Measurements from ENCODE around the gene CFAP65.

The CFAP65 gene, protein sequence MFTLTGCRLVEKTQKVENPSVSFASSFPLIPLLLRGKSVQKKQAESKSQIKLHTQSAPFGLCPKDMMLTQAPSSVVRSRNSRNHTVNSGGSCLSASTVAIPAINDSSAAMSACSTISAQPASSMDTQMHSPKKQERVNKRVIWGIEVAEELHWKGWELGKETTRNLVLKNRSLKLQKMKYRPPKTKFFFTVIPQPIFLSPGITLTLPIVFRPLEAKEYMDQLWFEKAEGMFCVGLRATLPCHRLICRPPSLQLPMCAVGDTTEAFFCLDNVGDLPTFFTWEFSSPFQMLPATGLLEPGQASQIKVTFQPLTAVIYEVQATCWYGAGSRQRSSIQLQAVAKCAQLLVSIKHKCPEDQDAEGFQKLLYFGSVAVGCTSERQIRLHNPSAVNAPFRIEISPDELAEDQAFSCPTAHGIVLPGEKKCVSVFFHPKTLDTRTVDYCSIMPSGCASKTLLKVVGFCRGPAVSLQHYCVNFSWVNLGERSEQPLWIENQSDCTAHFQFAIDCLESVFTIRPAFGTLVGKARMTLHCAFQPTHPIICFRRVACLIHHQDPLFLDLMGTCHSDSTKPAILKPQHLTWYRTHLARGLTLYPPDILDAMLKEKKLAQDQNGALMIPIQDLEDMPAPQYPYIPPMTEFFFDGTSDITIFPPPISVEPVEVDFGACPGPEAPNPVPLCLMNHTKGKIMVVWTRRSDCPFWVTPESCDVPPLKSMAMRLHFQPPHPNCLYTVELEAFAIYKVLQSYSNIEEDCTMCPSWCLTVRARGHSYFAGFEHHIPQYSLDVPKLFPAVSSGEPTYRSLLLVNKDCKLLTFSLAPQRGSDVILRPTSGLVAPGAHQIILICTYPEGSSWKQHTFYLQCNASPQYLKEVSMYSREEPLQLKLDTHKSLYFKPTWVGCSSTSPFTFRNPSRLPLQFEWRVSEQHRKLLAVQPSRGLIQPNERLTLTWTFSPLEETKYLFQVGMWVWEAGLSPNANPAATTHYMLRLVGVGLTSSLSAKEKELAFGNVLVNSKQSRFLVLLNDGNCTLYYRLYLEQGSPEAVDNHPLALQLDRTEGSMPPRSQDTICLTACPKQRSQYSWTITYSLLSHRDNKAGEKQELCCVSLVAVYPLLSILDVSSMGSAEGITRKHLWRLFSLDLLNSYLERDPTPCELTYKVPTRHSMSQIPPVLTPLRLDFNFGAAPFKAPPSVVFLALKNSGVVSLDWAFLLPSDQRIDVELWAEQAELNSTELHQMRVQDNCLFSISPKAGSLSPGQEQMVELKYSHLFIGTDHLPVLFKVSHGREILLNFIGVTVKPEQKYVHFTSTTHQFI (N-terminal part only)

DNA sequence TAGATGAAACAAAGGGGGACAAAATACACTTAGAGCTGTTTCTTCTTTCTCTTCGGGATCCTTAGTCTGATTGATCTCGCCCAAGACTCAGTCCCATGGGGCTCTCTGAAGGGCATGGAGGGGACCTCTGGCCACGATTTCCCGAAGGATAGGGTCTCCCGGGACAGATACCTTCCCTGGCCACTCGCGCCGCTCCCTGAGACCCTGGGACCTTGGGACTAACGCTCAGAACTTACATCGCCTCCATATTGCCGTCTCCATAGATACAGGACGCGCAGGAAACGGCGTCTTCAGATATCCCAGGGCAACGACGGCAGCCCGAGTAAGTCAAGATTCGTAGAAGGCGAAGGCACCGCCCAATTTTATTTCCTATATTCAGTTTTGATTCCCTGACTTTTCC lies at the start of gene CFAP65:
TSS of gene CFAP65 (minus strand) at position 265 of the 400 bp plus-strand sequence. CDS start 2,468 bp downstream, outside the sequence.
- peak within 1 kb of the TSS; percentile 46 for H3K4me3 ChIP-seq (ENCODE audit: low read depth, low read length)
- TF ChIP-seq, protein P1, sequence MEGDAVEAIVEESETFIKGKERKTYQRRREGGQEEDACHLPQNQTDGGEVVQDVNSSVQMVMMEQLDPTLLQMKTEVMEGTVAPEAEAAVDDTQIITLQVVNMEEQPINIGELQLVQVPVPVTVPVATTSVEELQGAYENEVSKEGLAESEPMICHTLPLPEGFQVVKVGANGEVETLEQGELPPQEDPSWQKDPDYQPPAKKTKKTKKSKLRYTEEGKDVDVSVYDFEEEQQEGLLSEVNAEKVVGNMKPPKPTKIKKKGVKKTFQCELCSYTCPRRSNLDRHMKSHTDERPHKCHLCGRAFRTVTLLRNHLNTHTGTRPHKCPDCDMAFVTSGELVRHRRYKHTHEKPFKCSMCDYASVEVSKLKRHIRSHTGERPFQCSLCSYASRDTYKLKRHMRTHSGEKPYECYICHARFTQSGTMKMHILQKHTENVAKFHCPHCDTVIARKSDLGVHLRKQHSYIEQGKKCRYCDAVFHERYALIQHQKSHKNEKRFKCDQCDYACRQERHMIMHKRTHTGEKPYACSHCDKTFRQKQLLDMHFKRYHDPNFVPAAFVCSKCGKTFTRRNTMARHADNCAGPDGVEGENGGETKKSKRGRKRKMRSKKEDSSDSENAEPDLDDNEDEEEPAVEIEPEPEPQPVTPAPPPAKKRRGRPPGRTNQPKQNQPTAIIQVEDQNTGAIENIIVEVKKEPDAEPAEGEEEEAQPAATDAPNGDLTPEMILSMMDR (IDR thresholded peaks at IDR 0.05; ENCODE audit: low read depth, low read length) = no peak

DNA sequence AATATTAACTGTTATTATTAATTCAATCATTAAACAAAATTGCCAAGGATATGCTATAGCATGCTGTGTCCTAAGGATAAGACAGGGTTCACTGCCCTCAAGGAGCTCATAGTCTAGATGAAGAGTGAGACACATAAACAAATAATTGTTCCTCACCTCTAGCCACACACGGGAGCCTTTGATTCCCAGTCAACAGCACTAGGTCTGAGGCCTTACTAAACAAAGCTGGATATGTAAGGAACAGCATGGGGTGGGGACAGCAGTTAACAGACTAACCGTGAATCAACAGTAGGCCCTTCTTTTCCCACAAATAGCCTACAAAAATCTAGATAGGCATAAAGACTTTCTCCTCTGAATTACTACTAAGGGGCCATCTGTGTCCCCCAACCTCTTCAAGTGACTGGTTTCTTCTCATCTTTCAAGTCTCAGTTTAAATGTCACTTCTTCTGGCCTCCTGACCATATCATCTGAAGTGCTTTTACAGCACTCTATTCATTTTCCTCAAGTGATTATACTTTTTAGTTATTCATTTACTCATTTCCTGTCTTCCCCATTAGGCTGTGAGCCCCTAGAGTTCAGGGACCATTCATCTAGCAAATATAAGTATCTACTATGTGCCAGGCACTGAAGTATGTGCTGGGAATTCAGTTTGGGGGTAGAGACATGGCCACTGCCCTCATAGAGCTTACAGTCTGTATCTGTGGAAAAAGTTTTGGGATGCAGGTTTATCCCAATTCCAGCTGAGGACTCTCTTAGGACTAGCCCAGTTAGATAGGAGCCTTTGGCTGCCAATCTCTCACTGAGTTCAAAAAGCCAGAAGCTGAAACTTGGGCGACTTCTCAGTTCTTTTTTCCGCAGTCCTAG lies 49.4 kb upstream of the CFAP65 start:
- TF ChIP-seq, protein P1 (IDR thresholded peaks at IDR 0.05; ENCODE audit: low read depth, low read length) = no peak
- no peak overlapping the region for H3K4me3 ChIP-seq (ENCODE audit: low read depth, low read length)

DNA sequence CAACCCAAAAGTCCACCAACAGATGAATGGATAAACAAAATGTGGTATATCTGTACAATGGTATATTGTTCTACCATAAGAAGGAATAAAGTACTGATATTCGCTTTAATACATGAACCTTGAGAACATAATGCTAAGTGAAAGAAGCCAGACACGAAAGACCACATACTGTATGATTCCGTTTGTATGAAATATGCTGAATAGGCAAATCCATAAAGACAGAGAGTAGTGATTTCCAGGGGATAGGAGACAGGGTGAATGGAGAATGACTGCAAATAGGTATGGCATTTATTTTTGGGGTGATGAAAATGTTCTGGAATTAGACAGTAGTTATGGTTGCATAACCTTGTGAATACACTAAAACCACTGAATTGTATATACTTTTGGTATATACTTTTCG lies 48.0 kb upstream of the CFAP65 start:
- H3K4me3 ChIP-seq (ENCODE audit: low read depth, low read length) = no peak overlapping the region
- TF ChIP-seq, protein P1 (IDR thresholded peaks at IDR 0.05; ENCODE audit: low read depth, low read length) = no peak

DNA sequence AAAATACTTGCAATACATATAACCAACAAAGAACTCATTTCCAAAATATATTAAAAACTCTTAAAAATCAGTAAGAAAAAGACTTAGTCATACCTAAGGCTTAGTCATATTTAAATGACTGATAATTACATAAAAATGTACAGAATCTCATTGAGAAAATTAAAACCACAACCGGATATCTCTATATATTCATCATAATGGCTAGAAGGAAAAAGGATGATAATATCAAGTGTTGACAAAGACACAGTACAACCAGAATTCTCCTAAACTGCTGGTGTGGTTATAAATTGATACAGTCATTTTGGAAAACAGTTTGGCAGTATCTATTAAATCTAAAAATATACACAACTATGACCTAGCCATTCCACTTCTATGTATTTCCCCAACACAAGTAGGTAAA lies 46.5 kb upstream of the CFAP65 start:
- TF ChIP-seq, protein P1 (IDR thresholded peaks at IDR 0.05; ENCODE audit: low read depth, low read length) = no peak
- H3K4me3 ChIP-seq (ENCODE audit: low read depth, low read length) = no peak overlapping the region

DNA sequence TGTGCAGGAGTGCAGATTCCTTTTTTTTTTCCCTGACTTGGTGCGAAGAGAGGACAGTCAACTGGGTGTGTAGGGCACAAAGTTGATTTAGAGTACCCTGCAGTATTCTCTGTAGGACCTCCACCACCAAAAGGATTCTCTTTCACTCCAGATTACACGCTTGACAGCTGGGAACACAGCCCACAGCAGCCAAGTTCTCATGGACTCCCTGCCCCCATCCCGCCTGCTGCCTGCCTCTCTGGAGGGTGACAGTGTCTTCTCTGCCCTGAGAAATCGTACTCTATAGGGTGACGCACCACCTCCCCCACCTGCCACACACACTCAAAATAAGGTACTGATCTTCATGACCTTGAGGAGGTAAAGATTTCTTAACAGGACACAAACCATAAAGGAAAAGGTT lies 46.0 kb upstream of the CFAP65 start:
- TF ChIP-seq, protein P1 (IDR thresholded peaks at IDR 0.05; ENCODE audit: low read depth, low read length) = no peak
- no peak overlapping the region for H3K4me3 ChIP-seq (ENCODE audit: low read depth, low read length)

DNA sequence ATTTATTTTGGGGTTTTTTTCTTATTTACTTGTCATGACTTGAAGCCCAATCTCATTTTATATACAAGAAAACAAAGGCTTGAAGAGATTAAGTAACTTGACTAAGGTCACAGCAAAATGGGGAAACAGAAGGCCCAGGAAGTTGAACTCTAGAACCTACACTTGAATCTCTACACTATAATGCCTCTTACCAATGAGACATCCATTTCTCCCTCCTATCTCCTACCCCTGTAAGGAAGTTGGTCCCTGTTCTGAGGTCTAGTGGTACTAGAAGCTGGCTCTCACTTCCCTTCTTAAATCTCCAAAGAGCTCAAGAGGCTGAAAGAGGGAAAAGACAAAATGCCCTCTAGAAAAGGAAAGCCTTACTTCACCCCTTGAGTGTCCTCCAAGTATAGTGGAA lies 44.9 kb upstream of the CFAP65 start:
- no peak overlapping the region for H3K4me3 ChIP-seq (ENCODE audit: low read depth, low read length)
- TF ChIP-seq, protein P1 (IDR thresholded peaks at IDR 0.05; ENCODE audit: low read depth, low read length) = no peak

Data from WI38 (cell line).